H1 (cell line): ENCODE data around the gene PALD1. TPM values are rescaled to one million over a fixed set of nuclear protein-coding genes. Genes with fewer than 3 reads are reported as not detected.
A peak's percentile ranks its signal among the peaks of the same experiment; 100 is the strongest.

Source experiments
- EP300 ChIP-seq, 2 experiments: IDR thresholded peaks; 1 replicate in 1 of 2; 2 replicates in 1 of 2; pipeline ENCODE4 v1.6.1; 2011 to 2012; ENCODE audit warnings: low read depth in 2 of 2, low read length in 2 of 2, mild to moderate bottlenecking in 2 of 2, borderline replicate concordance in 1 of 2, inconsistent platforms in 1 of 2, moderate library complexity in 1 of 2
- FOSL1 ChIP-seq: IDR thresholded peaks from 2 replicates; pipeline ENCODE4 v1.6.1; 2011; ENCODE audit warnings: mild to moderate bottlenecking, low read depth, low read length, moderate library complexity; ENCODE audit not compliant: insufficient read depth
- HDAC2 ChIP-seq, 2 experiments: fragments of 300-600 bp in 1 of 2; sonication (generic) in 1 of 2; IDR thresholded peaks; 2 replicates each; pipeline ENCODE4 v1.6.1; 2011 to 2012; ENCODE audit warnings: low read depth in 2 of 2, low read length in 2 of 2, mild to moderate bottlenecking in 2 of 2, moderate library complexity in 2 of 2, borderline replicate concordance in 1 of 2, inconsistent platforms in 1 of 2
- RBBP5 ChIP-seq: IDR thresholded peaks from 2 replicates; pipeline ENCODE4 v1.7.1; 2012; ENCODE audit warnings: low read depth, mild to moderate bottlenecking, inconsistent platforms, low read length, moderate library complexity, borderline replicate concordance
- SAP30 ChIP-seq: fragments of 300-600 bp; sonication (generic); IDR thresholded peaks from 2 replicates; pipeline ENCODE4 v1.7.1; 2012; ENCODE audit warnings: low read length, moderate library complexity, mild to moderate bottlenecking, inconsistent platforms; ENCODE audit not compliant: insufficient read depth, insufficient replicate concordance
- SIRT6 ChIP-seq: IDR thresholded peaks from one replicate; pipeline ENCODE4 v1.7.1; 2012; ENCODE audit warnings: low read length, inconsistent platforms
- SIX5 ChIP-seq: IDR thresholded peaks from 2 replicates; pipeline ENCODE4 v1.6.1; 2011; ENCODE audit warnings: mild to moderate bottlenecking, low read depth, low read length
- SUZ12 ChIP-seq: fragments of 200-600 bp; sonication (generic); IDR thresholded peaks from 2 replicates; pipeline ENCODE4 v1.6.1; 2012; ENCODE audit warnings: mild to moderate bottlenecking, inconsistent platforms, low read length, moderate library complexity, mixed read lengths
- polyA plus RNA-seq, 7 experiments: library from polyadenylated mRNA; depleted of rRNA in 3 of 7; stranded (reverse) in 5 of 7; unstranded in 2 of 7; fragments of >200 nt in 5 of 7; fragments of 200-250 nt in 2 of 7; gene quantifications; 1 replicate in 5 of 7; 2 replicates in 1 of 7; 4 replicates in 1 of 7; pipeline versions ENCODE4 v1.2.1 to v1.2.3, GENCODE V29; 2011 to 2013; ENCODE audit warnings: missing spikeins in 2 of 7, mixed read lengths in 2 of 7
- total RNA-seq: library from RNA; stranded (reverse); fragmentation: NEBNext Ultra II Directional; extraction: Animal tissue kit (Norgen Biotek cat#: 25700); gene quantifications from 2 replicates; pipeline ENCODE4 v1.2.1, GENCODE V29; 2021
- TF ChIP-seq, protein P1 (sequence below): IDR thresholded peaks from 2 replicates; pipeline ENCODE4 v1.6.1; 2011; ENCODE audit warnings: low read depth, mild to moderate bottlenecking, low read length; ENCODE audit not compliant: insufficient read depth

PALD1 gene
- total and polyA plus RNA-seq, 2 of the 8 experiments (the other 6 are each of a cell fraction or from before 2014, with no cell fraction given): 13.3 to 32.8 TPM

DNA sequence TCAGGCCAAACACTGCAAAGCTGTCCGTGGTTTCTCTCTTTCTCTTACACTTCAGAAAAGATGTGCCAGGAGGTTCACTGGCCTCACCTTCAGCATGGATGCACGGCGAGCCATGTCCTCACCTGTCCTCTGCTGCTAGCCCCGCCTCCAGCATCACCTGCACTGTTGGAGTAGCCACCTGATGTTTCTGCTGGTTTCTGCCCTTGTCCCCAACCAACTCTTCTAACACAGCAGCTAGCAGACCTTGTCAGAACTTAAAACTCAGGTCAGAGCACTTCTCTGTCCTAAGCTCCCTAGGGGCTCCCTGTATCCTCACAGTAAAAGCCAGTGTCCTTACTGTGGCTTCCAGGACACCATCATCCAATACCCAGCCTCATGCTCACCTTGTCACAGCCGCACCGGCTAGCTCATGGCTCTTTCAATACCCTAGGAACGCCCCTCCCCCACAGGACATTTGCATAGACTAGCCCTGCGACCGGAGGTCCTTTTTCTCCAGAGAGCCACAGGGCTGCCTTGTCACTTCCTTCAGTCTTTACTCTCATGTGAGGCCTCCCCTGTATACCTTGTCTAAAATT lies 15.2 kb downstream of the PALD1 start (continued):
- no peak for TF ChIP-seq SAP30
- TF ChIP-seq, protein P1, sequence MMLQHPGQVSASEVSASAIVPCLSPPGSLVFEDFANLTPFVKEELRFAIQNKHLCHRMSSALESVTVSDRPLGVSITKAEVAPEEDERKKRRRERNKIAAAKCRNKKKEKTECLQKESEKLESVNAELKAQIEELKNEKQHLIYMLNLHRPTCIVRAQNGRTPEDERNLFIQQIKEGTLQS: no peak
- no peak for TF ChIP-seq HDAC2 (IDR thresholded peaks at IDR 0.05; ENCODE audit: borderline replicate concordance in 1 of 2, low read depth in 2 of 2, low read length in 2 of 2)
- TF ChIP-seq SIRT6: no peak
- TF ChIP-seq EP300 (IDR thresholded peaks at IDR 0.05; ENCODE audit: borderline replicate concordance in 1 of 2, low read depth in 2 of 2, low read length in 2 of 2): no peak
- TF ChIP-seq SUZ12: no peak
- peak; percentile 94 for TF ChIP-seq RBBP5
- TF ChIP-seq FOSL1: no peak
- TF ChIP-seq SIX5: no peak
